BE2C (cell line): ENCODE measurements around the gene SCN8A.
A peak's percentile ranks its signal among the peaks of the same experiment; 100 is the strongest.

Experiments
- DNase-seq: peaks from one replicate; pipeline ENCODE4 v3.0.0-alpha.2; 2020
- H3K27me3 ChIP-seq: fragments of 250-450 bp; sonication (Bioruptor Pico); 2 replicates; pipeline ENCODE4 v1.5.1; 2020; ENCODE audit warnings: mild to moderate bottlenecking
- H3K36me3 ChIP-seq: fragments of 250-450 bp; sonication (Bioruptor Pico); 2 replicates; pipeline ENCODE4 v1.5.1; 2020; ENCODE audit warnings: mild to moderate bottlenecking
- H3K4me1 ChIP-seq: fragments of 250-450 bp; sonication (Bioruptor Pico); 2 replicates; pipeline ENCODE4 v1.5.1; 2020
- H3K4me3 ChIP-seq: 2 replicates; pipeline ENCODE4 v1.5.1; 2011; ENCODE audit warnings: low read depth, low read length
- H3K9me3 ChIP-seq: fragments of 250-450 bp; sonication (Bioruptor Pico); 2 replicates; pipeline ENCODE4 v1.5.1; 2020
- TF ChIP-seq, protein P1 (sequence below): IDR thresholded peaks from 2 replicates; pipeline ENCODE4 v1.5.1; 2012; ENCODE audit warnings: mild to moderate bottlenecking, low read depth, low read length

Gene SCN8A

DNA sequence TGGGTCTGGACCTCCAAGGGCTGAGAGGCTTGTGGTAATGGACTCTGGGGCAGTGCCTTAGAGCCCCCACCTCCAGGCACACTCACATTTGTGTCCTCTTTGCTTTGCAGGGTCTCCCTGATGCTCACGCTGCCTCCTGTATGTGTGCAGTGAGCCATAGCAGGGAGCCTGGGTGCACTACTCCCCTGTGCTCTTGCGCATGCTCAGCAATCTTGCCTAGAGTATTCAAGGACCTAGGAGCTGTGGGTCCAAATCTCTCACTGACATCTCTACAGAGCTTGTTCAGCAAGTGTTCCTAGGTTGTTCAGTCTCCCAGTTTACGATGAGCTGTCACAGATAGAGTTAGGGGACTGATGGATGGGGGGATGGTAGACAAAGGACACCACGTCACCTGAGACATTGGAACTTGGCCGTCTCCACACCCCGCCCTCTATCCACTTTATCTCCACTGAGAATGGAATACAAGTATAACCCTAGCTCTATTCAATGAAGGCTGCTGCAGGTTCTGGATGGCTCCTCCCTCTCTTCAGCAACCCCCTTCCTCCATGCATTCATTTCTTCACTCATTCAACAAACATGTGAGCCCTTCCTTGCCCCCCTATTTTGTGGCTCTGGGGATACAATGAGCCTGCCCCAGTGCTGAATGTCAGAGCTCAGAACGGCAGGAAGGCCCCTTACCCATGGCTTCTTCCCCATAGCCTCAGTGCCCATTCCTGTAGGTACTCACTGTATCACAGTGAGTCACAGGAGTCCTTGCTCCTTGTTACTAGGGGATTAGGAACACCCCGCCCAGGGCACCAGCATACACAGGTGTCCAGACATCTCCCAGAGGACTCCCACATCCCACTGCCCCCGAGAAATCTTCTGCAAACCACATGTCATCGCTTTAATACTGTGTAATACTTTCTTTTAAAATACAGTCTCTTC is 226.3 kb downstream of the SCN8A start:
- H3K36me3 ChIP-seq: no peaks in the 10 kb centered on the region
- H3K4me3 ChIP-seq: no peak overlapping the region
- TF ChIP-seq, protein P1, sequence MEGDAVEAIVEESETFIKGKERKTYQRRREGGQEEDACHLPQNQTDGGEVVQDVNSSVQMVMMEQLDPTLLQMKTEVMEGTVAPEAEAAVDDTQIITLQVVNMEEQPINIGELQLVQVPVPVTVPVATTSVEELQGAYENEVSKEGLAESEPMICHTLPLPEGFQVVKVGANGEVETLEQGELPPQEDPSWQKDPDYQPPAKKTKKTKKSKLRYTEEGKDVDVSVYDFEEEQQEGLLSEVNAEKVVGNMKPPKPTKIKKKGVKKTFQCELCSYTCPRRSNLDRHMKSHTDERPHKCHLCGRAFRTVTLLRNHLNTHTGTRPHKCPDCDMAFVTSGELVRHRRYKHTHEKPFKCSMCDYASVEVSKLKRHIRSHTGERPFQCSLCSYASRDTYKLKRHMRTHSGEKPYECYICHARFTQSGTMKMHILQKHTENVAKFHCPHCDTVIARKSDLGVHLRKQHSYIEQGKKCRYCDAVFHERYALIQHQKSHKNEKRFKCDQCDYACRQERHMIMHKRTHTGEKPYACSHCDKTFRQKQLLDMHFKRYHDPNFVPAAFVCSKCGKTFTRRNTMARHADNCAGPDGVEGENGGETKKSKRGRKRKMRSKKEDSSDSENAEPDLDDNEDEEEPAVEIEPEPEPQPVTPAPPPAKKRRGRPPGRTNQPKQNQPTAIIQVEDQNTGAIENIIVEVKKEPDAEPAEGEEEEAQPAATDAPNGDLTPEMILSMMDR: no peak
- H3K9me3 ChIP-seq: no peaks in the 10 kb centered on the region
- H3K27me3 ChIP-seq: no peaks in the 10 kb centered on the region
- no peaks in the 10 kb centered on the region; the same call in 1 of the 2 replicates for H3K4me1 ChIP-seq
- DNase-seq: no peak

DNA sequence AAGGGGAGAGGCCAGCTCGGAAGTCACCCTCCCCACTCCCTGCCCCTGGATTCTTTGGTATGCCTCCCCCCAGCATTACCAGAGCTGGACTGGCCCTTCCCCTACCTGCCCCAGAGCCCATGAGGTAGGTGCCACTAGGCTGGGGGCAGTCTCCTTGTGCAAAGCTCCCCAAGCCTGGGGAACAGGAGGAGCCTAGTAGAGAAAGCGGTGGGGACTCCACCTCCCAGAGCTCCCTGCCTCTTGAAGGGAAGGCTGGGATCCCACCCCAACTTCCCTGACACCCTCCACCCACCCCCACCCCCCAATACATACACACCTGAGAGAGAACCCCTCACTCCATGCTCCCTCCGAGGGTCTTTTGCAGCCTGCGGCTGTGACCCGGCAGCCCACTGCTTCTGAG is 227.1 kb downstream of the SCN8A start:
- Histone ChIP-seq H3K36me3 (no peaks in the 10 kb centered on the region), H3K4me1 (no peaks in the 10 kb centered on the region; the same call in 1 of the 2 replicates), H3K4me3 (no peak overlapping the region), H3K27me3 (no peaks in the 10 kb centered on the region), H3K9me3 (no peaks in the 10 kb centered on the region)
- TF ChIP-seq, protein P1: no peak
- no peak for DNase-seq

DNA sequence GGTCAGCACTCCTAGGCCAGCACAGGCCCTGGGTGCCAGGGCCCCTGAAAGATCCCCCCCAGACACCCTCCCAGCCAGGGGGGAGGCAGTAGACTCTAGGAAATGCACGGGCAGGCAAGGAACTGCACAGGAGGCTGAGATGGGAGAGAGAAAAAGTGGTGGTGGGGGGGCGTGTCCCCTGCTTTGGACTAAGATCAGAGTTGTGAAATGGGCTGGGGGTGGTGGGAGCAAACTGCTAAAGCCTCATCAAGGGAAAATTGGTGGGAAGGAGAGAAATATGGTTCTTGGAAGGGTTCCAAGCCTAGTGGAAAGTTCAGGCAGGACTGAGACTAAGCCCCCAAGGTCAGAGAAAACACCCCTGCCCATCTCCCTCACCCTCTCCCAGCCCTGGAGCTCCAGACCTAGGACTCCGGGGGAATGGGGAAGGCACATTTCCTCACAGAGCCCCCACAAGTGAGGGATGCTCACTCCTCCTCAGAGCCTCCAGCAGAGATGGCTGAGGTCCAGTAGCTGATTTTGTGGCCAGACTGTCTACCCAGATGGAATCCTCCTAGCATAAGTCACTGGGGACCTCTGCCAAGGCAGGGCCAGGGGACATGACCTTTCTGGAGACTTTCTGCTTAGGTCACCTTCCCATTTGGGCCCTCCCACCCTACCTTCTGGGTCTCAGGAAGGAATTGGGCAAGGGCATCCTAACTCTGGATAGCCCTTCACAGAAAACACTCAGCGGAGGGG is 227.7 kb downstream of the SCN8A start:
- H3K36me3 ChIP-seq: no peaks in the 10 kb centered on the region
- TF ChIP-seq, protein P1: no peak
- H3K4me3 ChIP-seq: no peak overlapping the region
- no peaks in the 10 kb centered on the region; the same call in 1 of the 2 replicates for H3K4me1 ChIP-seq
- no peaks in the 10 kb centered on the region for H3K27me3 ChIP-seq
- H3K9me3 ChIP-seq: no peaks in the 10 kb centered on the region
- no peak for DNase-seq

DNA sequence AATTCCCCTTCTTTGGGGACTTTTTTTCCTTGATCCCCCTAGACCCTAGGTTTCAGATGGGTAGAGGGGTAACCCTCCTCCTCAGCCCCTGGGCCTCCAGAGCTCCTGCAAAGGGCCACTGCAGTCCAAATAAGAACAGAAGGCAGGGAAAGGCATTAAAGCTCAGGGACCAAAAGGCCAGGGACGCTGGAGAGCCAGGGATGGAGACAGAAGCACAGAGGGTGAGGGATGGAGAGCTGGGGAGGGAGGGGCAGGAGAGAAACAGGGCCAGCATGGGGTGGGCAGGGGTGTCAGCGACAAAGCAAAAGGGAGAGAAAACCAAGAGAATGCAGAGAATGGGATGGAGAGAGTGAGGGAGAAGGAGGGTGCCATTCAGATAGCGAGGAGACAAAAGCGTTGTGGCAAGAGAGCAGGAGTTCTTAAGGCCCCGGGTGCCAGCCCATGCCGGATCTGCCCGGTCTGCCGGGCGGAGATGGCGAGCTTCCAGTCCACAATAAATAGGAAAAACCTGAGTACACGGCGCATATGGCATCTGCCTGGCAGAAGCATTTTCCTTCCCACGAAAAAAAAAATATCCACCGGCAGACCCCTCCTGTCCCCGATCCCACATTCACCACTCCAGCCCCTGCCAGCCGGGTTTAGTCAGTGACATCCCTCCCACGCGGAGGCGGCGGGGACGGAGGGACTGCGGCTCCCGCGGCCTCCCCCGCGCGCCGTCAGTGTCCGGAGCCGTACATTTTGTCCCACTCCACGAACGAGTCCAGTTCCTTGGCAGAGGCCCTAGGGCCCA is 228.9 kb downstream of the SCN8A start:
- peak overlapping the region; percentile 62 for H3K4me3 ChIP-seq
- H3K9me3 ChIP-seq: no peaks in the 10 kb centered on the region
- TF ChIP-seq, protein P1: no peak
- no peaks in the 10 kb centered on the region for H3K36me3 ChIP-seq
- H3K27me3 ChIP-seq: no peaks in the 10 kb centered on the region
- DNase-seq: no peak
- no peaks in the 10 kb centered on the region; the same call in 1 of the 2 replicates for H3K4me1 ChIP-seq

DNA sequence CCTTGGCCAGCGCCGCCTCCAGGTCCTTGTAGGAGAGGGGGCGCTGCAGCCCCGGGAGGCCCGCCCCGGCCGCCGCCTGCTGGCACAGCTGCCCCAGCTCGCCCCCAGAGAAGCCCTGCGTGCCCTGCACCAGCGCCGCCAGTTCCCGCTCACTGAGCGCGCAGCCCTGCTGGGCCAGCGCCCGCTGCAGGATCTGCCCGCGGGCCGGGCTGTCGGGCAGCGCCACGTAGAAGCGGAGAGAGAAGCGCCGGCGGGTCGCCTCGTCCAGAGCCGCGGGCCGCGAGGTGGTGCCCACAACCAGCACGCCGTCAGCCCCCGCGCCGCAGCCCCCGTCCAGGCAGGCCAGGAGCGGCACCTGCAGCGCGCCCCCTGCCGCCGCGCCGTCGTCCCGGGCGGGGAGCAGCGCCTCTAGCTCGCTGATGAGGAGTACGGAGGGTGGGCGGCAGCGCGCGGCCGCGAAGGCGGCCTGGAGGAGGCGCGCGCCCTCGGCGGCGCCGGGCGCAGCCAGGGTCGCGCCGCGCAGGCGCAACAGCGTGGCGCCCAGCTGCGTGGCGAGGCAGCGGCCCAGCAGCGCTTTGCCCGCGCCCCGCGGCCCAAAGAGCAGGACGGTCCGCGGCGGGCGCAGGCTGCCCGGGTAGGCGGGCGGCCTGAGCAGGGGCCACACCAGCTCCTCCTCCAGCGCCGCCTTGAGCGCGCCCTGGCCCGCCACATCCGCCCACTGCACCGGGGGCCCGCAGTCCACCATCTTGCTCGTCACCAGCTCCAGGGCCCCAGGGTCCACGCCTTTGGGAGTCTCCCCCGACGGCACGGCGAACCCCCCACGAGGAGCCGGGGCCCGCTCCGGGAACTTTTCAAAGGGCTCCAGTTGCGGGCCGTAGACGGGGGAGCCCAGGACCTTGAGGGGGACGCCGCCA is 229.8 kb downstream of the SCN8A start:
- H3K9me3 ChIP-seq: no peaks in the 10 kb centered on the region
- DNase-seq: peak; percentile 88
- H3K4me1 ChIP-seq: no peaks in the 10 kb centered on the region; the same call in 1 of the 2 replicates
- peak overlapping the region; percentile 62 for H3K4me3 ChIP-seq
- TF ChIP-seq, protein P1: peak; percentile 6; the same call in 1 of the 2 replicates
- no peaks in the 10 kb centered on the region for H3K27me3 ChIP-seq
- no peaks in the 10 kb centered on the region for H3K36me3 ChIP-seq
